ENCODE results near the gene TRIM45.
A peak's percentile ranks its signal among the peaks of the same experiment; 100 is the strongest.

TRIM45 gene

GRCh38 chr1:117121589-117122329 is at the start of gene TRIM45 (continued):
- TF ChIP-seq ZBTB6 (tag by site-specific recombination; IDR thresholded peaks at IDR 0.05) (peak; percentile 33), GFI1B (tag by site-specific recombination; IDR thresholded peaks at IDR 0.05) (no peak), SP2 (tag by site-specific recombination; IDR thresholded peaks at IDR 0.05) (peak; percentile 98), ZNF544 (tag by site-specific recombination; IDR thresholded peaks at IDR 0.05) (no peak), BCL11A (tag by site-specific recombination; IDR thresholded peaks at IDR 0.05; ENCODE audit: low read depth) (peak; percentile 13; the same call in 1 of the 2 replicates), ZNF585B (tag by site-specific recombination; IDR thresholded peaks at IDR 0.05) (no peak), ZFP69B (tag by site-specific recombination; IDR thresholded peaks at IDR 0.05) (0 out of 2 replicates have a peak, but pooled peaks have one; percentile 28), ZBTB21 (tag by site-specific recombination; IDR thresholded peaks at IDR 0.05) (no peak), ZSCAN30 (tag by site-specific recombination; IDR thresholded peaks at IDR 0.05) (0 out of 2 replicates have a peak, but pooled peaks have one; percentile 62), ZNF211 (tag by site-specific recombination; IDR thresholded peaks at IDR 0.05; ENCODE audit: low read depth) (no peak), PRDM4 (tag by site-specific recombination; IDR thresholded peaks at IDR 0.05) (no peak), ZNF449 (tag by site-specific recombination; IDR thresholded peaks at IDR 0.05) (no peak), ZNF473 (tag by site-specific recombination; IDR thresholded peaks at IDR 0.05) (no peak), ZNF239 (tag by site-specific recombination; IDR thresholded peaks at IDR 0.05) (no peak), MZF1 (tag by site-specific recombination; IDR thresholded peaks at IDR 0.05; ENCODE audit: borderline replicate concordance) (peak; percentile 56; the same call in 1 of the 2 replicates), ZNF266 (tag by site-specific recombination; IDR thresholded peaks at IDR 0.05; ENCODE audit: low read depth) (no peak; the same call in 1 of the 2 replicates), ZFP3 (tag by site-specific recombination; IDR thresholded peaks at IDR 0.05; ENCODE audit: low read depth) (no peak), ZBTB1 (tag by site-specific recombination; IDR thresholded peaks at IDR 0.05) (no peak), ZIC2 (tag by site-specific recombination; IDR thresholded peaks at IDR 0.05) (peak; percentile 31; the same call in 1 of the 2 replicates), ZBTB20 (tag by site-specific recombination; IDR thresholded peaks at IDR 0.05) (peak; percentile 25; the same call in 1 of the 2 replicates), OVOL3 (tag by site-specific recombination; IDR thresholded peaks at IDR 0.05) (no peak), ZBTB10 (tag by site-specific recombination; IDR thresholded peaks at IDR 0.05) (peak; percentile 64; the same call in 1 of the 2 replicates), TRIM28 (IDR thresholded peaks at IDR 0.05; ENCODE audit: borderline replicate concordance, low read length) (no peak), TSHZ1 (tag by site-specific recombination; IDR thresholded peaks at IDR 0.05; ENCODE audit: borderline replicate concordance) (no peak; the same call in 1 of the 2 replicates), PRDM6 (tag by site-specific recombination; IDR thresholded peaks at IDR 0.05) (no peak), ZNF624 (tag by site-specific recombination; IDR thresholded peaks at IDR 0.05) (no peak)
